Endothelial cell of umbilical vein (primary cell): ENCODE data around the gene GSE1.

ENCODE experiments used
- CTCF ChIP-seq, 2 donors: IDR thresholded peaks; 1 replicate in 1 of 2; 2 replicates in 1 of 2; pipeline ENCODE4 v1.5.1; 2011; ENCODE audit warnings: low read length in 2 of 2, mild to moderate bottlenecking in 2 of 2, moderate library complexity in 2 of 2, control low read depth in 1 of 2, inconsistent platforms in 1 of 2, low read depth in 1 of 2; ENCODE audit not compliant: insufficient read depth in 1 of 2; ENCODE audit errors: extremely low read depth in 1 of 2
- EZH2 ChIP-seq: IDR thresholded peaks from 2 replicates; pipeline ENCODE4 v1.6.1; 2012; ENCODE audit warnings: borderline replicate concordance, low read depth, mild to moderate bottlenecking, moderate library complexity, low read length, inconsistent platforms; ENCODE audit not compliant: severe bottlenecking
- FOS ChIP-seq: IDR thresholded peaks from 2 replicates; pipeline ENCODE4 v1.6.1; 2011; ENCODE audit warnings: mild to moderate bottlenecking, low read length, moderate library complexity, borderline replicate concordance; ENCODE audit not compliant: insufficient read depth
- POLR2A ChIP-seq: IDR thresholded peaks from 2 replicates; pipeline ENCODE4 v1.6.1; 2012; ENCODE audit warnings: low read depth, mild to moderate bottlenecking, control low read depth, low read length
- POLR2AphosphoS5 ChIP-seq: IDR thresholded peaks from 2 replicates; pipeline ENCODE4 v1.6.1; 2012; ENCODE audit warnings: low read depth, mild to moderate bottlenecking, control low read depth, low read length, moderate library complexity; ENCODE audit not compliant: insufficient read depth

GRCh38 chr16:85719605-85720301 is 106.6 kb downstream of the GSE1 start:
- TF ChIP-seq EZH2 (no peak), POLR2A (no peak), CTCF (IDR thresholded peaks at IDR 0.05; ENCODE audit: extremely low read depth in 1 of 2, insufficient read depth in 1 of 2, low read depth in 1 of 2, low read length in 2 of 2) (no peak), FOS (no peak), POLR2AphosphoS5 (no peak)
